Measurements from ENCODE around the gene AKAP8. TPM values are rescaled to one million over a fixed set of nuclear protein-coding genes. Genes with fewer than 3 reads are reported as not detected.

AKAP8 gene
- total and polyA plus RNA-seq, 2 of the 4 experiments (the other 2 are of a cell fraction) = 12.2 to 13.4 TPM

GRCh38 chr19:15313649-15314279, 65.8 kb downstream of the AKAP8 start:
- BruUV-seq (replicated peaks) = no TSS peak
- POLR2A ChIA-PET (ENCODE audit: unreplicated experiment) = no interaction called here
- Histone ChIP-seq H3K56ac (ENCODE audit: extremely low read depth, insufficient read depth, low read length) (no peak overlapping the region), H2AK5ac (ENCODE audit: low read depth, low read length) (no peak overlapping the region), H3K27ac (ENCODE audit: insufficient read depth, low read length) (no peak overlapping the region), H3K4me2 (ENCODE audit: low read depth, low read length) (no peak overlapping the region), H3K79me1 (ENCODE audit: low read depth in 1 of 2, low read length in 2 of 2) (peaks cover 0 to 74% of the 10 kb centered on the region in 2 experiments; a peak in 2 of 4 replicates), H2AK9ac (replicated peaks; ENCODE audit: low read depth, low read length, poor library complexity) (no peak overlapping the region), H3K9ac (ENCODE audit: low read depth, low read length) (no peak overlapping the region), H3K9me3 (ENCODE audit: control insufficient read depth, insufficient read depth, low read length) (no peaks in the 10 kb centered on the region), H4K91ac (ENCODE audit: insufficient read depth, low read depth, low read length) (no peak overlapping the region), H3K27me3 (ENCODE audit: control insufficient read depth, insufficient read depth, low read length) (no peaks in the 10 kb centered on the region), H3K4me3 (ENCODE audit: insufficient read depth, low read depth, low read length) (no peak overlapping the region), H3K23ac (ENCODE audit: low read depth, low read length) (no peak overlapping the region), H3K14ac (replicated peaks; ENCODE audit: low read depth, low read length) (no peak overlapping the region), H4K5ac (ENCODE audit: low read depth, low read length) (no peak overlapping the region), H3K4me1 (ENCODE audit: control insufficient read depth, insufficient read depth, low read length) (peaks cover 32% of the 10 kb centered on the region), H2BK20ac (ENCODE audit: low read depth, low read length) (no peak overlapping the region), H3K18ac (ENCODE audit: low read depth, low read length) (no peak overlapping the region), H2AFZ (replicated peaks; ENCODE audit: low read length, poor library complexity) (no peak overlapping the region), H3K36me3 (ENCODE audit: control insufficient read depth, insufficient read depth, low read length) (no peaks in the 10 kb centered on the region; the same call in 1 of the 2 replicates), H2BK15ac (ENCODE audit: low read depth, low read length) (no peak overlapping the region), H2BK5ac (ENCODE audit: low read depth, low read length, poor library complexity, severe bottlenecking) (no peak overlapping the region), H3K4ac (ENCODE audit: low read depth, low read length) (no peak overlapping the region), H4K20me1 (ENCODE audit: insufficient read depth, low read length) (peaks cover 100% of the 10 kb centered on the region), H2BK120ac (ENCODE audit: low read depth, low read length) (no peak overlapping the region), H3K9me1 (ENCODE audit: insufficient read depth, low read length) (peaks cover 43% of the 10 kb centered on the region), H4K8ac (ENCODE audit: low read depth in 2 of 2, low read length in 2 of 2) (no peak overlapping the region)
- no peak for ATAC-seq (ENCODE audit: low read depth)
- TF ChIP-seq BHLHE40 (IDR thresholded peaks at IDR 0.05; ENCODE audit: low read depth, low read length) = no peak
- TF ChIP-seq FOS (IDR thresholded peaks at IDR 0.05; ENCODE audit: low read depth, low read length) = no peak
- TF ChIP-seq MXI1 (IDR thresholded peaks at IDR 0.05; ENCODE audit: borderline replicate concordance, low read depth, low read length) = no peak
- no peak for TF ChIP-seq MAZ (IDR thresholded peaks at IDR 0.05; ENCODE audit: borderline replicate concordance, low read depth, low read length)
- no peak for TF ChIP-seq USF2 (IDR thresholded peaks at IDR 0.05; ENCODE audit: low read depth, low read length)
- TF ChIP-seq CHD1 (IDR thresholded peaks at IDR 0.05; ENCODE audit: low read depth, low read length) = no peak
- no peak for TF ChIP-seq MAFK (IDR thresholded peaks at IDR 0.05; ENCODE audit: low read depth, low read length)
- no peak for TF ChIP-seq RFX5 (IDR thresholded peaks at IDR 0.05; ENCODE audit: low read depth, low read length)
- no peak for TF ChIP-seq CTCF (conservative IDR thresholded peaks at IDR 0.05; ENCODE audit: low read depth, low read length)
- TF ChIP-seq NFE2L2 (IDR thresholded peaks at IDR 0.05; ENCODE audit: low read depth, low read length) = no peak
- no peak for TF ChIP-seq RAD21 (IDR thresholded peaks at IDR 0.05; ENCODE audit: low read length)
- TF ChIP-seq POLR2A (IDR thresholded peaks at IDR 0.05; ENCODE audit: low read depth, low read length) = no peak
- dilution Hi-C loops (cut with HindIII; ENCODE audit: low sequenced_read_pairs, unreplicated experiment) = no loop called here
- intact Hi-C loops (cut with micrococcal nuclease) = no loop called here
- WGBS, 2 experiments (ENCODE audit: extremely low coverage in 2 of 2, insufficient read length in 1 of 2) = no CpG with 5 or more reads among the region's 7 CpGs
- CTCF ChIA-PET = interaction anchor here (1.1 kb wide), 1 partner anchor 11 kb away, joined by 5 read pairs; no protein-coding TSS in a partner anchor
- no peak for DNase-seq
- in situ Hi-C loops (cut with MboI; ENCODE audit: low sequenced_read_pairs) = no loop called here

Data from IMR-90 (cell line).